Bronchial epithelial cell (primary cell): ENCODE data around the gene INO80. TPM values are rescaled to one million over a fixed set of nuclear protein-coding genes. Genes with fewer than 3 reads are reported as not detected.
A peak's percentile ranks its signal among the peaks of the same experiment; 100 is the strongest.

Source experiments
- DNase-seq: peaks from one replicate; pipeline ENCODE4 v3.0.0-alpha.2; 2010; ENCODE audit warnings: low read depth
- FAIRE-seq: peaks from 2 replicates; lab custom pipeline; 2011; peaks lifted over from hg19 to GRCh38; lab: Jason Lieb, UNC
- H3K27me3 ChIP-seq: 2 replicates; pipeline ENCODE4 v1.5.1; 2011; ENCODE audit warnings: low read length; ENCODE audit not compliant: control insufficient read depth, insufficient read depth
- H3K36me3 ChIP-seq: 2 replicates; pipeline ENCODE4 v1.5.1; 2011; ENCODE audit warnings: low read length; ENCODE audit not compliant: control insufficient read depth, insufficient read depth
- H3K4me3 ChIP-seq: 2 replicates; pipeline ENCODE4 v1.5.1; 2011; ENCODE audit warnings: mild to moderate bottlenecking, low read depth, low read length, control low read depth
- CTCF ChIP-seq: IDR thresholded peaks from 2 replicates; pipeline ENCODE4 v1.5.1; 2011; ENCODE audit warnings: mild to moderate bottlenecking, moderate library complexity, low read length, control low read depth, inconsistent platforms; ENCODE audit not compliant: insufficient read depth, severe bottlenecking
- total RNA-seq: library from RNA; depleted of rRNA; stranded (reverse); fragments of >200 nt; gene quantifications from 2 replicates; pipeline ENCODE4 v1.2.1, GENCODE V29; 2014

INO80 gene
- total RNA-seq, 1 donor from 2014 or later: 23.7 TPM

DNA sequence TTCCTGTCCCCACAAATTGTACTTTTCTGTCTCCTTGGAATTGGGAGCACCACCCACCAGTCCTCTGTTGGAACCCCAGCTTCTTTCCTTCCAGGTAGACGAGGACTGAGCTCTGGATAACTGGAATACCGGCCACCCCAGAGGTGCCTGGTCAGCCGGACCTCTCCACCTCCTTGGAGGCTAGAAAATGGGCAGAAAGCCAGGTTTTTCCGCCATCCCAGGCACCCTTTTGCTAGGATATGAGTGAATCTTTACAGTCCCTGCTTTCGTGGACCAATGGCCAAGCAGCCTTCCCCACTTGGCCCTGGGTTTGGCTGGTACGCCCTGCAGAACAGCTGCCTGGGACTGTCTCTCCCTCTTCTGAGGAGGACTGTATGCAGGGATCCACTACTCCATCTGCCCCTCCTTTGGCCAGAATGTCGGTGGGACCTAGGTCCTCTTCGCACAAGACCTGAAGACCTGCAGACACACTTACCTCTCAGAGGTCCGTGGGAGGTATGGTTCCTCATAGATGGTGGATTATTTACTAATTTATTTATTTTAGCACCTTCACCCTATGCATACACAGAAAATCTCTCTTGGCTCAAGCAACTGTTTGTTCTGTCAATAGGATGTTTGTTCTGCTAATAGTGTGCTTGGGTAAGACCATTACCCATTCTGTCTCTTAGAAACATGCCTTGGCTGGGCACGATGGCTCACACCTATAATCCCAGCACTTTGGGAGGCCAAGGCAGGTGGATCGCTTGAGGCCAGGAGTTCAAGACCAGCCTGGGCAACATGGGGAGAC is 171.4 kb downstream of the INO80 start:
- H3K27me3 ChIP-seq: peaks cover 9% of the 10 kb centered on the region
- TF ChIP-seq CTCF: no peak
- H3K4me3 ChIP-seq: no peak overlapping the region
- no peak for FAIRE-seq
- DNase-seq: no peak
- H3K36me3 ChIP-seq: no peaks in the 10 kb centered on the region

- TF ChIP-seq CTCF: no peak
- DNase-seq (no peak), FAIRE-seq (no peak)
- peaks cover 9% of the 10 kb centered on the region for H3K27me3 ChIP-seq
- no peak overlapping the region for H3K4me3 ChIP-seq
- no peaks in the 10 kb centered on the region for H3K36me3 ChIP-seq
Observed at GRCh38 chr15:40943764-40944365, 172.2 kb downstream of the INO80 start.

GRCh38 chr15:40942878-40943277 is 173.2 kb downstream of the INO80 start:
- FAIRE-seq: no peak
- Histone ChIP-seq H3K36me3 (no peaks in the 10 kb centered on the region), H3K4me3 (no peak overlapping the region), H3K27me3 (peaks cover 9% of the 10 kb centered on the region)
- no peak for DNase-seq
- no peak for TF ChIP-seq CTCF

- Histone ChIP-seq H3K4me3 (peak overlapping the region; percentile 50), H3K36me3 (no peaks in the 10 kb centered on the region), H3K27me3 (peaks cover 9% of the 10 kb centered on the region)
- TF ChIP-seq CTCF: no peak
- FAIRE-seq (no peak), DNase-seq (no peak)
Observed at GRCh38 chr15:40942337-40942854, 173.7 kb downstream of the INO80 start.

DNA sequence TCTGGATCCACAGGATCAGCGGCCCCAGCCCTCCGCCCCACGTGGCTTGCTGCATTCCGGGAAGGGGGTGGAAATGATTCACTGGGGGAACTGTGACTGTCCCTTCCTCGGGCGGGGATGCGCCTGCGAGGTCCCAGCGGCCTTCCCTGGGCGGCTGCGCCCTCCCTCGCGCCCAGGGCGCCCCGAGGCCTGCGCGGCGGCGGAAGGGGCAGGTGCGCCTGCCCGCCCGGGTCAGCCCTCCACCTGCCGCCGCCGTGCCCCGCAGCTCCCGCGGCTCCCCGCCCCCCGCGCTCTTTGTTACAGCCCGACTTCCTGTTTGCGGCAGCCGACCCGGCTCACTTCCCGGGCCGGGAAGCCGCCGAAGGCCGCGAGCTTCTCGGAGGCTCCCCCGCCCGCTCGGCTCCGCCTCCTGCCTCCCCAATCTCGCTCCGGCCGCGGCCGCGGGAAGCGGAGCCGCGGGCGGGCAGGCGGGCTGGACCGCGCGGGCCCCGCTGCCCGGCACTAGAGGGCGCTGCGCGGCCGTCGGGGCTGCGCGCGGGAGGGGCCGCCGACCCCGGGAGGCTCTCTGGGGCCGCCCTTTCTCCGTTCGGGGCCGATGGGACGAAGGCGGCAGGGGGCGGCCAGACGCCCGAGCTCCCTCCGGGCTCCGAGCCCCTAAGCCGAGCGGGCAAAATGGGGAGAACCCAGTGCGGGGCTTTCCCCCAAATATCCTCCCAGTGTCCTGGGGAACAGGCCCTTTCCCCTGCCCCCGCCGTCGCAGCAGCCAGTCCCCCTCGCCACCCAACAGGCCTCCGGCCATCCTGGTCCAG is 174.3 kb downstream of the INO80 start:
- peak; percentile 46 for TF ChIP-seq CTCF
- DNase-seq: peak; percentile 29
- peaks cover 9% of the 10 kb centered on the region for H3K27me3 ChIP-seq
- FAIRE-seq: no peak
- H3K36me3 ChIP-seq: no peaks in the 10 kb centered on the region
- H3K4me3 ChIP-seq: peak overlapping the region; percentile 50
